ENCODE measurements around the gene IL27RA.

IL27RA gene

DNA sequence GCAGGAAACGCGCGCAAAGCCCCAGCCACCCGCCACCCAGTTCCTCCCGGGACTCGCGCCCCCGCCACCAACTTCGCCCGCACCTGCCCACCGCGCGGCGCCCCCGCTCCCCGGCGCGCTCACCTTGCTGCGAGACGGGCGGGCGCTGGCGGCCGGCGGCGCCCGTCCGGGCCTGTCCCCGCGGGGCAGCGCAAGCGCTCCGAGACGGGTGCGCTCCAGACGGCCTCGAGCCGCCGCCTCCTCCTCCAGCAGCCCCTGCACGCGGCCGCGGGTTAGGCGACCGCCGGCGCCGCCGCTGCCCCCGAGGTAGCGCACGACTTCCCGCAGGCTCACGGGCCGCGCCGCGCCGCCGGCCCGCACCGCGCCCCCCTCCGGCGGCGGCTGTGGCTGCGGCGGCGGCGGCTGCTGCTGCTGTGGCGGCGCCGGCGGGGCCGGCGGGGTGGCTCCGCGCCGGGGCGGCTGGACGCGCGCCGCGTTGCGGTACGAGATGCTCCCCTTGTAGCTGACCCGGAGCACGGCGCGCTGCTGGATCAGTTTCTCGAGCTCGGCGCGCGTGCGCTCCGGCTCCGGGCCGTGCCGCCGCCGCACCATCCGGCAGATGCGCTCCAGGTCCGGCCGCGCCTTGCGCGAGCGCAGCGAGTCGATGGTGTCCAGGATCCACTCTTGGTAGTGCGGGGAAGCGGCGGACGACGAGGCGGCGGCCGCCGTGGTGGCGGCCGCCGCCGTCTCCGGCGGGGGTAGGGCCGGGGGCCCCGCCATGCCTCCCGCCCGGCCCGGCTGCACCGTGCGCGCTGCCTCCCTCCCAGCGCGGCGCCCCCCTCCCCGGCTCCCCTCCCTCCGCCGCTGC lies 58.3 kb downstream of the IL27RA start:
- TF ChIP-seq CTCF (IDR thresholded peaks at IDR 0.05; ENCODE audit: low read depth, low read length): no peak
- TF ChIP-seq EZH2phosphoT487 (IDR thresholded peaks at IDR 0.05; ENCODE audit: low read depth): no peak
- H3K4me1 ChIP-seq (ENCODE audit: low read length): peaks cover 12% of the 10 kb centered on the region
- no peaks in the 10 kb centered on the region for H3K27me3 ChIP-seq (ENCODE audit: low read depth, low read length)
- H3K79me2 ChIP-seq (ENCODE audit: low read length): no peaks in the 10 kb centered on the region
- H3K9ac ChIP-seq (ENCODE audit: low read length): peak overlapping the region; percentile 76
- peak overlapping the region; percentile 54; the same call in 1 of the 2 replicates for H3K27ac ChIP-seq (ENCODE audit: low read length)
- peaks cover 7% of the 10 kb centered on the region; the same call in 1 of the 2 replicates for H3K9me3 ChIP-seq (ENCODE audit: insufficient read depth, low read length)
- peak overlapping the region; percentile 86 for H3K4me2 ChIP-seq (ENCODE audit: low read length)
- H2AFZ ChIP-seq (ENCODE audit: low read depth, low read length): peak overlapping the region; percentile 36; the same call in 1 of the 2 replicates
- peak overlapping the region; percentile 88 for H3K4me3 ChIP-seq (ENCODE audit: low read length)
- H3K36me3 ChIP-seq (replicated peaks; ENCODE audit: low read depth, low read length): peaks cover 23% of the 10 kb centered on the region
- no peaks in the 10 kb centered on the region for H4K20me1 ChIP-seq (ENCODE audit: insufficient read depth, low read length)

- TF ChIP-seq CTCF (IDR thresholded peaks at IDR 0.05; ENCODE audit: low read depth, low read length): no peak
- no peak for TF ChIP-seq EZH2phosphoT487 (IDR thresholded peaks at IDR 0.05; ENCODE audit: low read depth)
- Histone ChIP-seq H3K9me3 (ENCODE audit: insufficient read depth, low read length) (peaks cover 7% of the 10 kb centered on the region; the same call in 1 of the 2 replicates), H3K9ac (ENCODE audit: low read length) (peak within 1 kb of the TSS; percentile 89), H3K27ac (ENCODE audit: low read length) (peak within 1 kb of the TSS; percentile 76), H4K20me1 (ENCODE audit: insufficient read depth, low read length) (no peaks in the 10 kb centered on the region), H3K36me3 (replicated peaks; ENCODE audit: low read depth, low read length) (peaks cover 23% of the 10 kb centered on the region), H3K79me2 (ENCODE audit: low read length) (no peaks in the 10 kb centered on the region), H3K4me1 (ENCODE audit: low read length) (peaks cover 12% of the 10 kb centered on the region), H3K27me3 (ENCODE audit: low read depth, low read length) (no peaks in the 10 kb centered on the region), H3K4me2 (ENCODE audit: low read length) (peak within 1 kb of the TSS; percentile 92), H2AFZ (ENCODE audit: low read depth, low read length) (0 out of 2 replicates have a peak within 1 kb of the TSS, but pooled peaks have one; percentile 36), H3K4me3 (ENCODE audit: low read length) (peak within 1 kb of the TSS; percentile 88)
These were observed 59.0 kb downstream of the IL27RA start, which contains the start of gene SAMD1 for GRCh38 chr19:14090509-14091080. SAMD1 (minus strand) TSS chr19:14090751.

GRCh38 chr19:14091081-14091812 lies 59.7 kb downstream of the IL27RA start:
- H3K36me3 ChIP-seq (replicated peaks; ENCODE audit: low read depth, low read length): peaks cover 23% of the 10 kb centered on the region
- H3K27me3 ChIP-seq (ENCODE audit: low read depth, low read length): no peaks in the 10 kb centered on the region
- TF ChIP-seq CTCF (IDR thresholded peaks at IDR 0.05; ENCODE audit: low read depth, low read length) (peak; percentile 69), EZH2phosphoT487 (IDR thresholded peaks at IDR 0.05; ENCODE audit: low read depth) (no peak)
- H3K4me2 ChIP-seq (ENCODE audit: low read length): peak overlapping the region; percentile 92
- H3K9me3 ChIP-seq (ENCODE audit: insufficient read depth, low read length): peaks cover 7% of the 10 kb centered on the region; the same call in 1 of the 2 replicates
- H3K9ac ChIP-seq (ENCODE audit: low read length): peak overlapping the region; percentile 89
- peaks cover 12% of the 10 kb centered on the region for H3K4me1 ChIP-seq (ENCODE audit: low read length)
- H3K27ac ChIP-seq (ENCODE audit: low read length): peak overlapping the region; percentile 76
- H3K4me3 ChIP-seq (ENCODE audit: low read length): peak overlapping the region; percentile 86
- H2AFZ ChIP-seq (ENCODE audit: low read depth, low read length): no peak overlapping the region
- H4K20me1 ChIP-seq (ENCODE audit: insufficient read depth, low read length): no peaks in the 10 kb centered on the region
- no peaks in the 10 kb centered on the region for H3K79me2 ChIP-seq (ENCODE audit: low read length)

Data from OCI-LY3 (cell line).